Peyer's patch (tissue), 4 donors: ENCODE results near the gene SLC25A26.

Experiments used
- CTCF ChIP-seq, 6 experiments: fragments of 450-650 bp in 4 of 6; fragments of 200-600 bp in 2 of 6; sonication (generic) in 1 of 6; IDR thresholded peaks; one replicate each; pipeline ENCODE4 v1.5.1; 2017 to 2019; ENCODE audit warnings: antibody characterized with exemption in 6 of 6, mild to moderate bottlenecking in 3 of 6, moderate library complexity in 1 of 6
- POLR2A ChIP-seq, 2 donors: fragments of 450-650 bp; IDR thresholded peaks; one replicate each; pipeline ENCODE4 v1.5.1; 2017; ENCODE audit warnings: antibody characterized with exemption in 2 of 2, mild to moderate bottlenecking in 2 of 2, moderate library complexity in 2 of 2

- TF ChIP-seq CTCF (IDR thresholded peaks at IDR 0.05) = no peak
- no peak for TF ChIP-seq POLR2A (IDR thresholded peaks at IDR 0.05)
Measured at GRCh38 chr3:66179793-66180192, 41.0 kb upstream of the SLC25A26 start.
